ENCODE data around the gene SEMA3F.

Gene SEMA3F

GRCh38 chr3:50118237-50118636, 36.9 kb upstream of the SEMA3F start:
- no peak overlapping the region for H3K27ac ChIP-seq
- no peaks in the 10 kb centered on the region for H3K4me1 ChIP-seq (ENCODE audit: low read depth, poor library complexity, severe bottlenecking)
- no peak overlapping the region for H2AFZ ChIP-seq (ENCODE audit: low read depth)
- H3K4me3 ChIP-seq (IDR thresholded peaks at IDR 0.05; ENCODE audit: insufficient read depth, low read depth, low read length) = no peak overlapping the region
- no peaks in the 10 kb centered on the region for H3K27me3 ChIP-seq (ENCODE audit: insufficient read depth, low read depth)
- no peak overlapping the region for H3K4me2 ChIP-seq
- no peak overlapping the region for H3K9ac ChIP-seq
- no peaks in the 10 kb centered on the region for H4K20me1 ChIP-seq (ENCODE audit: insufficient read depth)
- no peaks in the 10 kb centered on the region for H3K79me2 ChIP-seq (ENCODE audit: insufficient read depth, low read depth)
- no peaks in the 10 kb centered on the region; the same call in 1 of the 2 replicates for H3K36me3 ChIP-seq (ENCODE audit: insufficient read depth)
- TF ChIP-seq CTCF (conservative IDR thresholded peaks at IDR 0.05; ENCODE audit: low read depth, low read length) = no peak

- no peak overlapping the region for H3K4me2 ChIP-seq
- no peaks in the 10 kb centered on the region for H3K4me1 ChIP-seq (ENCODE audit: low read depth, poor library complexity, severe bottlenecking)
- no peak overlapping the region for H2AFZ ChIP-seq (ENCODE audit: low read depth)
- no peak overlapping the region for H3K9ac ChIP-seq
- H3K79me2 ChIP-seq (ENCODE audit: insufficient read depth, low read depth) = no peaks in the 10 kb centered on the region
- H4K20me1 ChIP-seq (ENCODE audit: insufficient read depth) = no peaks in the 10 kb centered on the region
- H3K27ac ChIP-seq = no peak overlapping the region
- no peaks in the 10 kb centered on the region for H3K27me3 ChIP-seq (ENCODE audit: insufficient read depth, low read depth)
- H3K36me3 ChIP-seq (ENCODE audit: insufficient read depth) = no peaks in the 10 kb centered on the region
- TF ChIP-seq CTCF (conservative IDR thresholded peaks at IDR 0.05; ENCODE audit: low read depth, low read length) = no peak
- no peak overlapping the region for H3K4me3 ChIP-seq (IDR thresholded peaks at IDR 0.05; ENCODE audit: insufficient read depth, low read depth, low read length)
Observed at GRCh38 chr3:50119786-50120185, 35.3 kb upstream of the SEMA3F start.

GRCh38 chr3:50120364-50121071, 34.6 kb upstream of the SEMA3F start:
- no peak for TF ChIP-seq CTCF (conservative IDR thresholded peaks at IDR 0.05; ENCODE audit: low read depth, low read length)
- H3K36me3 ChIP-seq (ENCODE audit: insufficient read depth) = no peaks in the 10 kb centered on the region

GRCh38 chr3:50121072-50122032, 33.8 kb upstream of the SEMA3F start:
- H3K36me3 ChIP-seq (ENCODE audit: insufficient read depth) = no peaks in the 10 kb centered on the region
- no peak overlapping the region for H2AFZ ChIP-seq (ENCODE audit: low read depth)
- no peaks in the 10 kb centered on the region for H3K79me2 ChIP-seq (ENCODE audit: insufficient read depth, low read depth)
- no peaks in the 10 kb centered on the region for H4K20me1 ChIP-seq (ENCODE audit: insufficient read depth)
- no peak overlapping the region for H3K27ac ChIP-seq
- no peaks in the 10 kb centered on the region for H3K27me3 ChIP-seq (ENCODE audit: insufficient read depth, low read depth)
- H3K9ac ChIP-seq = no peak overlapping the region
- no peak overlapping the region for H3K4me2 ChIP-seq
- no peaks in the 10 kb centered on the region for H3K4me1 ChIP-seq (ENCODE audit: low read depth, poor library complexity, severe bottlenecking)
- TF ChIP-seq CTCF (conservative IDR thresholded peaks at IDR 0.05; ENCODE audit: low read depth, low read length) = peak; percentile 69
- no peak overlapping the region for H3K4me3 ChIP-seq (IDR thresholded peaks at IDR 0.05; ENCODE audit: insufficient read depth, low read depth, low read length)

More at GRCh38 chr3:50120364-50121071, 34.6 kb upstream of the SEMA3F start:
- no peaks in the 10 kb centered on the region for H3K79me2 ChIP-seq (ENCODE audit: insufficient read depth, low read depth)
- no peaks in the 10 kb centered on the region for H3K4me1 ChIP-seq (ENCODE audit: low read depth, poor library complexity, severe bottlenecking)
- no peaks in the 10 kb centered on the region for H3K27me3 ChIP-seq (ENCODE audit: insufficient read depth, low read depth)
- H4K20me1 ChIP-seq (ENCODE audit: insufficient read depth) = no peaks in the 10 kb centered on the region
- no peak overlapping the region for H3K9ac ChIP-seq
- H3K4me3 ChIP-seq (IDR thresholded peaks at IDR 0.05; ENCODE audit: insufficient read depth, low read depth, low read length) = no peak overlapping the region
- H3K4me2 ChIP-seq = no peak overlapping the region
- no peak overlapping the region for H3K27ac ChIP-seq
- H2AFZ ChIP-seq (ENCODE audit: low read depth) = no peak overlapping the region

Data from KMS-11 (cell line).